ENCODE data around the gene INIP. TPM values are rescaled to one million over a fixed set of nuclear protein-coding genes. Genes with fewer than 3 reads are reported as not detected.
"Not testable (repeated sequence)": the region's sequence is repeated elsewhere in the genome, so short reads cannot be mapped to it uniquely, and the experiment has no call there.

INIP gene
- total and polyA plus RNA-seq, 2 donors (not counting 1 experiment from before 2014, with no cell fraction given), result 5.0 to 22.9 TPM

GRCh38 chr9:112680731-112681402 is 37.0 kb downstream of the INIP start:
- no peaks in the 10 kb centered on the region for H3K79me2 ChIP-seq (ENCODE audit: control insufficient read depth, insufficient read depth, low read length)
- H3K27me3 ChIP-seq (replicated peaks in 1 of 4; ENCODE audit: control extremely low read depth in 1 of 4, control insufficient read depth in 3 of 4, insufficient read depth in 4 of 4, low read length in 3 of 4), result no peaks in the 10 kb centered on the region
- 87% methylated on average over 5 of the region's 6 CpGs for WGBS (ENCODE audit: insufficient coverage)
- H3K4me2 ChIP-seq (replicated peaks; ENCODE audit: low read depth, low read length, poor library complexity, severe bottlenecking), result no peak overlapping the region
- intact Hi-C loops (cut with micrococcal nuclease), result no loop called here
- ATAC-seq (ENCODE audit: low read depth) (no peak), DNase-seq (no peak)
- H3K9me3 ChIP-seq (ENCODE audit: control extremely low read depth in 1 of 3, control insufficient read depth in 2 of 3, insufficient read depth in 1 of 3, low read length in 2 of 3), result peaks cover 5 to 22% (median 14%) of the 10 kb centered on the region in 3 donors
- Mint-ChIP-seq H3K4me1 (peaks cover 5% of the 10 kb centered on the region), H3K4me3 (no peak overlapping the region), H3K27me3 (peaks cover 3% of the 10 kb centered on the region), H3K9me3 (ENCODE audit: insufficient read depth) (peaks cover 12% of the 10 kb centered on the region), H3K27ac (no peak overlapping the region)
- H2AFZ ChIP-seq (ENCODE audit: insufficient read depth, low read depth, low read length, poor library complexity, severe bottlenecking), result no peak overlapping the region
- H3K27ac ChIP-seq (ENCODE audit: low read length in 2 of 2), result no peak overlapping the region
- CTCF ChIA-PET, result interaction anchor here (1.7 kb wide), 1 partner anchor 112 kb away, joined by 4 read pairs; no protein-coding TSS in a partner anchor
- TF ChIP-seq, protein P1, sequence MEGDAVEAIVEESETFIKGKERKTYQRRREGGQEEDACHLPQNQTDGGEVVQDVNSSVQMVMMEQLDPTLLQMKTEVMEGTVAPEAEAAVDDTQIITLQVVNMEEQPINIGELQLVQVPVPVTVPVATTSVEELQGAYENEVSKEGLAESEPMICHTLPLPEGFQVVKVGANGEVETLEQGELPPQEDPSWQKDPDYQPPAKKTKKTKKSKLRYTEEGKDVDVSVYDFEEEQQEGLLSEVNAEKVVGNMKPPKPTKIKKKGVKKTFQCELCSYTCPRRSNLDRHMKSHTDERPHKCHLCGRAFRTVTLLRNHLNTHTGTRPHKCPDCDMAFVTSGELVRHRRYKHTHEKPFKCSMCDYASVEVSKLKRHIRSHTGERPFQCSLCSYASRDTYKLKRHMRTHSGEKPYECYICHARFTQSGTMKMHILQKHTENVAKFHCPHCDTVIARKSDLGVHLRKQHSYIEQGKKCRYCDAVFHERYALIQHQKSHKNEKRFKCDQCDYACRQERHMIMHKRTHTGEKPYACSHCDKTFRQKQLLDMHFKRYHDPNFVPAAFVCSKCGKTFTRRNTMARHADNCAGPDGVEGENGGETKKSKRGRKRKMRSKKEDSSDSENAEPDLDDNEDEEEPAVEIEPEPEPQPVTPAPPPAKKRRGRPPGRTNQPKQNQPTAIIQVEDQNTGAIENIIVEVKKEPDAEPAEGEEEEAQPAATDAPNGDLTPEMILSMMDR (IDR thresholded peaks at IDR 0.05), result no peak
- H3K9ac ChIP-seq (ENCODE audit: low read length), result no peak overlapping the region
- H3K36me3 ChIP-seq (replicated peaks in 1 of 2; ENCODE audit: control extremely low read depth in 1 of 2, control insufficient read depth in 1 of 2, extremely low read depth in 1 of 2, insufficient read depth in 2 of 2, low read length in 1 of 2), result peaks cover 0 to 3% of the 10 kb centered on the region in 2 experiments
- POLR2A ChIA-PET, result no interaction called here
- H3K4me1 ChIP-seq (ENCODE audit: control insufficient read depth in 2 of 2, insufficient read depth in 2 of 2, low read length in 2 of 2), result peaks cover 0 to 5% of the 10 kb centered on the region in 2 donors
- H3K4me3 ChIP-seq (ENCODE audit: control extremely low read depth in 1 of 5, extremely low read depth in 1 of 5, insufficient read depth in 1 of 5, low read depth in 2 of 5, low read length in 4 of 5), result no peak overlapping the region
- no peaks in the 10 kb centered on the region for H4K20me1 ChIP-seq (ENCODE audit: control insufficient read depth, insufficient read depth, low read length, poor library complexity, severe bottlenecking)

DNA sequence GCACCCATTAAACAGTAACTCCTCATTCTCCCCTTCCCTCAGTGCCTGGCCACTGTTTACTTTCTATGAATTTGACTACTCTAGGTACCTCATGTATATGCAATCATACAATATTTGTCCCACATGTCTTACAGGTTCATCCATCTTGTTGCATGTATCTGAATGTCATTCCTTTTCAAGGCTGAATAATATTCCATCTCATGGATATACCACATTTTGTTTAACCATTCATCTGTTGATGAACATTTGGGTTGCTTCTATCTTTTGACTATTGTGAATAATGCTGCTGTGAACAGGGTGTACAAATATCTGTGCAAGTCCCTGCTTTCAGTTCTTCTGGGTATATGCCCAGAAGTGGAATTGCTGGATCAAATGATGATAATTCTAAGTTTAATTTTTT is 40.9 kb downstream of the INIP start:
- no peaks in the 10 kb centered on the region for H3K4me1 Mint-ChIP-seq
- no peaks in the 10 kb centered on the region for H3K36me3 ChIP-seq (replicated peaks in 1 of 2; ENCODE audit: control extremely low read depth in 1 of 2, control insufficient read depth in 1 of 2, extremely low read depth in 1 of 2, insufficient read depth in 2 of 2, low read length in 1 of 2)
- no peaks in the 10 kb centered on the region for H3K79me2 ChIP-seq (ENCODE audit: control insufficient read depth, insufficient read depth, low read length)
- peaks cover 14% of the 10 kb centered on the region for H3K9me3 Mint-ChIP-seq (ENCODE audit: insufficient read depth)
- DNase-seq (no peak), ATAC-seq (ENCODE audit: low read depth) (no peak)
- no peak overlapping the region for H3K27ac Mint-ChIP-seq
- peaks cover 5 to 14% (median 9%) of the 10 kb centered on the region in 3 donors for H3K9me3 ChIP-seq (ENCODE audit: control extremely low read depth in 1 of 3, control insufficient read depth in 2 of 3, insufficient read depth in 1 of 3, low read length in 2 of 3)
- H3K4me3 Mint-ChIP-seq, result no peak overlapping the region
- no peak overlapping the region for H2AFZ ChIP-seq (ENCODE audit: insufficient read depth, low read depth, low read length, poor library complexity, severe bottlenecking)
- H3K27me3 ChIP-seq (replicated peaks in 1 of 4; ENCODE audit: control extremely low read depth in 1 of 4, control insufficient read depth in 3 of 4, insufficient read depth in 4 of 4, low read length in 3 of 4), result no peaks in the 10 kb centered on the region
- peaks cover 0 to 1% of the 10 kb centered on the region in 2 donors for H3K4me1 ChIP-seq (ENCODE audit: control insufficient read depth in 2 of 2, insufficient read depth in 2 of 2, low read length in 2 of 2)
- POLR2A ChIA-PET, result no interaction called here
- H3K9ac ChIP-seq (ENCODE audit: low read length), result no peak overlapping the region
- intact Hi-C loops (cut with micrococcal nuclease), result no loop called here
- H4K20me1 ChIP-seq (ENCODE audit: control insufficient read depth, insufficient read depth, low read length, poor library complexity, severe bottlenecking), result no peaks in the 10 kb centered on the region
- H3K4me2 ChIP-seq (replicated peaks; ENCODE audit: low read depth, low read length, poor library complexity, severe bottlenecking), result no peak overlapping the region
- TF ChIP-seq, protein P1 (IDR thresholded peaks at IDR 0.05), result no peak
- no peak for TF ChIP-seq EZH2 (IDR thresholded peaks at IDR 0.05; ENCODE audit: borderline replicate concordance, insufficient read depth, low read depth, low read length, poor library complexity, severe bottlenecking)
- H3K27ac ChIP-seq (ENCODE audit: low read length in 2 of 2), result no peak overlapping the region
- H3K27me3 Mint-ChIP-seq, result peaks cover 3% of the 10 kb centered on the region
- H3K4me3 ChIP-seq (ENCODE audit: control extremely low read depth in 1 of 5, extremely low read depth in 1 of 5, insufficient read depth in 1 of 5, low read depth in 2 of 5, low read length in 4 of 5), result no peak overlapping the region
- CTCF ChIA-PET, result no interaction called here

GRCh38 chr9:112673221-112673620 is 44.7 kb downstream of the INIP start:
- intact Hi-C loops (cut with micrococcal nuclease); H3K4me3 Mint-ChIP-seq; DNase-seq; H3K27me3 Mint-ChIP-seq; H3K4me3 ChIP-seq (ENCODE audit: control extremely low read depth in 1 of 5, extremely low read depth in 1 of 5, insufficient read depth in 1 of 5, low read depth in 2 of 5, low read length in 4 of 5); ATAC-seq (ENCODE audit: low read depth); H3K36me3 ChIP-seq (replicated peaks in 1 of 2; ENCODE audit: control extremely low read depth in 1 of 2, control insufficient read depth in 1 of 2, extremely low read depth in 1 of 2, insufficient read depth in 2 of 2, low read length in 1 of 2); H3K4me1 ChIP-seq (ENCODE audit: control insufficient read depth in 2 of 2, insufficient read depth in 2 of 2, low read length in 2 of 2); H3K79me2 ChIP-seq (ENCODE audit: control insufficient read depth, insufficient read depth, low read length); H2AFZ ChIP-seq (ENCODE audit: insufficient read depth, low read depth, low read length, poor library complexity, severe bottlenecking); H3K27ac ChIP-seq (ENCODE audit: low read length in 2 of 2); H3K27ac Mint-ChIP-seq; H3K27me3 ChIP-seq (replicated peaks in 1 of 4; ENCODE audit: control extremely low read depth in 1 of 4, control insufficient read depth in 3 of 4, insufficient read depth in 4 of 4, low read length in 3 of 4); POLR2A ChIA-PET; H3K4me1 Mint-ChIP-seq; H4K20me1 ChIP-seq (ENCODE audit: control insufficient read depth, insufficient read depth, low read length, poor library complexity, severe bottlenecking); H3K9ac ChIP-seq (ENCODE audit: low read length); H3K4me2 ChIP-seq (replicated peaks; ENCODE audit: low read depth, low read length, poor library complexity, severe bottlenecking): not testable (repeated sequence)
- H3K9me3 ChIP-seq (ENCODE audit: control extremely low read depth in 1 of 3, control insufficient read depth in 2 of 3, insufficient read depth in 1 of 3, low read length in 2 of 3), result peaks cover 3 to 11% (median 5%) of the 10 kb centered on the region in 3 donors
- WGBS (ENCODE audit: insufficient coverage), result no CpG with 5 or more reads among the region's 4 CpGs
- peaks cover 10% of the 10 kb centered on the region for H3K9me3 Mint-ChIP-seq (ENCODE audit: insufficient read depth)
- CTCF ChIA-PET, result interaction anchor here (0.9 kb wide), 1 partner anchor 49 kb away, joined by 3 read pairs; no protein-coding TSS in a partner anchor

All from B cell (primary cell).